ENCODE measurements around the gene OR9K2.
"Not testable (repeated sequence)": the region's sequence is repeated elsewhere in the genome, so short reads cannot be mapped to it uniquely, and the experiment has no call there.

The OR9K2 gene

GRCh38 chr12:55126106-55126505 lies at the start of gene OR9K2:
Gene OR9K2 (plus strand): TSS chr12:55126406. CDS start chr12:55129835, 3,429 bp downstream.
- Histone ChIP-seq H3K36me3 (ENCODE audit: control insufficient read depth, insufficient read depth, low read length) (no peaks in the 10 kb centered on the region), H3K27me3 (ENCODE audit: control insufficient read depth, insufficient read depth, low read length) (no peaks in the 10 kb centered on the region), H3K27ac (ENCODE audit: low read depth, low read length) (no peak within 1 kb of the TSS)

GRCh38 chr12:55092579-55092978 lies 33.6 kb upstream of the OR9K2 start:
- H3K9me3 ChIP-seq (ENCODE audit: control insufficient read depth, insufficient read depth, low read depth, low read length): no peaks in the 10 kb centered on the region
- no peak overlapping the region for H3K9ac ChIP-seq (ENCODE audit: low read length)
- H3K27ac ChIP-seq (ENCODE audit: low read depth, low read length): no peak overlapping the region
- H3K27me3 ChIP-seq (ENCODE audit: control insufficient read depth, insufficient read depth, low read length): no peaks in the 10 kb centered on the region
- H3K4me3 ChIP-seq (ENCODE audit: low read depth, low read length): no peak overlapping the region
- no peaks in the 10 kb centered on the region for H3K36me3 ChIP-seq (ENCODE audit: control insufficient read depth, insufficient read depth, low read length)
- no peaks in the 10 kb centered on the region for H3K4me1 ChIP-seq (ENCODE audit: control insufficient read depth, insufficient read depth, low read length)

More at GRCh38 chr12:55126106-55126505, at the start of gene OR9K2:
- Histone ChIP-seq H3K9me3 (ENCODE audit: control insufficient read depth, insufficient read depth, low read depth, low read length) (0 out of 2 replicates have a peak, but pooled peaks cover 4% of the 10 kb centered on the region), H3K4me1 (ENCODE audit: control insufficient read depth, insufficient read depth, low read length) (no peaks in the 10 kb centered on the region), H3K4me3 (ENCODE audit: low read depth, low read length) (no peak within 1 kb of the TSS), H3K9ac (ENCODE audit: low read length) (no peak within 1 kb of the TSS)

GRCh38 chr12:55112378-55112875 lies 13.8 kb upstream of the OR9K2 start:
- Histone ChIP-seq H3K9ac (ENCODE audit: low read length) (no peak overlapping the region), H3K4me1 (ENCODE audit: control insufficient read depth, insufficient read depth, low read length) (no peaks in the 10 kb centered on the region), H3K9me3 (ENCODE audit: control insufficient read depth, insufficient read depth, low read depth, low read length) (no peaks in the 10 kb centered on the region), H3K27me3 (ENCODE audit: control insufficient read depth, insufficient read depth, low read length) (no peaks in the 10 kb centered on the region), H3K4me3 (ENCODE audit: low read depth, low read length) (no peak overlapping the region), H3K36me3 (ENCODE audit: control insufficient read depth, insufficient read depth, low read length) (no peaks in the 10 kb centered on the region), H3K27ac (ENCODE audit: low read depth, low read length) (no peak overlapping the region)

GRCh38 chr12:55116152-55116551 lies 10.1 kb upstream of the OR9K2 start:
- Histone ChIP-seq H3K27ac (ENCODE audit: low read depth, low read length) (no peak overlapping the region), H3K4me3 (ENCODE audit: low read depth, low read length) (no peak overlapping the region), H3K9ac (ENCODE audit: low read length) (no peak overlapping the region), H3K9me3 (ENCODE audit: control insufficient read depth, insufficient read depth, low read depth, low read length) (no peaks in the 10 kb centered on the region), H3K27me3 (ENCODE audit: control insufficient read depth, insufficient read depth, low read length) (no peaks in the 10 kb centered on the region), H3K36me3 (ENCODE audit: control insufficient read depth, insufficient read depth, low read length) (no peaks in the 10 kb centered on the region), H3K4me1 (ENCODE audit: control insufficient read depth, insufficient read depth, low read length) (no peaks in the 10 kb centered on the region)

- Histone ChIP-seq H3K36me3 (ENCODE audit: control insufficient read depth, insufficient read depth, low read length) (no peaks in the 10 kb centered on the region), H3K4me1 (ENCODE audit: control insufficient read depth, insufficient read depth, low read length) (no peaks in the 10 kb centered on the region), H3K27me3 (ENCODE audit: control insufficient read depth, insufficient read depth, low read length) (no peaks in the 10 kb centered on the region), H3K9me3 (ENCODE audit: control insufficient read depth, insufficient read depth, low read depth, low read length) (no peaks in the 10 kb centered on the region), H3K4me3 (ENCODE audit: low read depth, low read length) (no peak overlapping the region), H3K27ac (ENCODE audit: low read depth, low read length) (no peak overlapping the region), H3K9ac (ENCODE audit: low read length) (no peak overlapping the region)
Observed at GRCh38 chr12:55132816-55133215, 6.6 kb downstream of the OR9K2 start.

GRCh38 chr12:55142669-55143565 lies 16.7 kb downstream of the OR9K2 start:
- Histone ChIP-seq H3K4me1 (ENCODE audit: control insufficient read depth, insufficient read depth, low read length) (no peaks in the 10 kb centered on the region), H3K4me3 (ENCODE audit: low read depth, low read length) (no peak overlapping the region), H3K27me3 (ENCODE audit: control insufficient read depth, insufficient read depth, low read length) (no peaks in the 10 kb centered on the region), H3K27ac (ENCODE audit: low read depth, low read length) (no peak overlapping the region), H3K9me3 (ENCODE audit: control insufficient read depth, insufficient read depth, low read depth, low read length) (no peaks in the 10 kb centered on the region), H3K9ac (ENCODE audit: low read length) (no peak overlapping the region), H3K36me3 (ENCODE audit: control insufficient read depth, insufficient read depth, low read length) (no peaks in the 10 kb centered on the region)

- Histone ChIP-seq H3K9me3 (ENCODE audit: control insufficient read depth, insufficient read depth, low read depth, low read length) (no peaks in the 10 kb centered on the region), H3K4me3 (ENCODE audit: low read depth, low read length) (no peak overlapping the region), H3K36me3 (ENCODE audit: control insufficient read depth, insufficient read depth, low read length) (no peaks in the 10 kb centered on the region), H3K27ac (ENCODE audit: low read depth, low read length) (no peak overlapping the region), H3K4me1 (ENCODE audit: control insufficient read depth, insufficient read depth, low read length) (no peaks in the 10 kb centered on the region), H3K27me3 (ENCODE audit: control insufficient read depth, insufficient read depth, low read length) (no peaks in the 10 kb centered on the region), H3K9ac (ENCODE audit: low read length) (no peak overlapping the region)
Observed at GRCh38 chr12:55143566-55143870, 17.3 kb downstream of the OR9K2 start.

GRCh38 chr12:55167010-55167640 lies 40.9 kb downstream of the OR9K2 start:
- H3K9me3 ChIP-seq (ENCODE audit: control insufficient read depth, insufficient read depth, low read depth, low read length); H3K9ac ChIP-seq (ENCODE audit: low read length); H3K27me3 ChIP-seq (ENCODE audit: control insufficient read depth, insufficient read depth, low read length); H3K36me3 ChIP-seq (ENCODE audit: control insufficient read depth, insufficient read depth, low read length); H3K27ac ChIP-seq (ENCODE audit: low read depth, low read length); H3K4me1 ChIP-seq (ENCODE audit: control insufficient read depth, insufficient read depth, low read length): not testable (repeated sequence)
- peak overlapping the region; percentile 8; the same call in 1 of the 2 replicates for H3K4me3 ChIP-seq (ENCODE audit: low read depth, low read length)

GRCh38 chr12:55171445-55171844 lies 45.2 kb downstream of the OR9K2 start:
- Histone ChIP-seq H3K27me3 (ENCODE audit: control insufficient read depth, insufficient read depth, low read length) (no peaks in the 10 kb centered on the region), H3K4me3 (ENCODE audit: low read depth, low read length) (no peak overlapping the region), H3K36me3 (ENCODE audit: control insufficient read depth, insufficient read depth, low read length) (no peaks in the 10 kb centered on the region), H3K4me1 (ENCODE audit: control insufficient read depth, insufficient read depth, low read length) (0 out of 2 replicates have a peak, but pooled peaks cover 6% of the 10 kb centered on the region), H3K27ac (ENCODE audit: low read depth, low read length) (no peak overlapping the region), H3K9me3 (ENCODE audit: control insufficient read depth, insufficient read depth, low read depth, low read length) (no peaks in the 10 kb centered on the region; the same call in 1 of the 2 replicates), H3K9ac (ENCODE audit: low read length) (no peak overlapping the region)

- not testable (repeated sequence) for H3K36me3 ChIP-seq (ENCODE audit: control insufficient read depth, insufficient read depth, low read length); H3K4me3 ChIP-seq (ENCODE audit: low read depth, low read length)
Observed at GRCh38 chr12:55171846-55172245, 45.6 kb downstream of the OR9K2 start.

GRCh38 chr12:55172686-55173085 lies 46.5 kb downstream of the OR9K2 start:
- no peak overlapping the region for H3K27ac ChIP-seq (ENCODE audit: low read depth, low read length)
- H3K9me3 ChIP-seq (ENCODE audit: control insufficient read depth, insufficient read depth, low read depth, low read length): no peaks in the 10 kb centered on the region; the same call in 1 of the 2 replicates
- no peaks in the 10 kb centered on the region for H3K27me3 ChIP-seq (ENCODE audit: control insufficient read depth, insufficient read depth, low read length)
- no peak overlapping the region for H3K4me3 ChIP-seq (ENCODE audit: low read depth, low read length)
- 0 out of 2 replicates have a peak, but pooled peaks cover 6% of the 10 kb centered on the region for H3K4me1 ChIP-seq (ENCODE audit: control insufficient read depth, insufficient read depth, low read length)
- no peak overlapping the region for H3K9ac ChIP-seq (ENCODE audit: low read length)
- H3K36me3 ChIP-seq (ENCODE audit: control insufficient read depth, insufficient read depth, low read length): no peaks in the 10 kb centered on the region

More at GRCh38 chr12:55171846-55172245, 45.6 kb downstream of the OR9K2 start:
- H3K27me3 ChIP-seq (ENCODE audit: control insufficient read depth, insufficient read depth, low read length); H3K9me3 ChIP-seq (ENCODE audit: control insufficient read depth, insufficient read depth, low read depth, low read length); H3K27ac ChIP-seq (ENCODE audit: low read depth, low read length); H3K4me1 ChIP-seq (ENCODE audit: control insufficient read depth, insufficient read depth, low read length); H3K9ac ChIP-seq (ENCODE audit: low read length): not testable (repeated sequence)

Measured in HUES6 (cell line).